ENCODE data around the gene UBASH3A.

Gene UBASH3A

DNA sequence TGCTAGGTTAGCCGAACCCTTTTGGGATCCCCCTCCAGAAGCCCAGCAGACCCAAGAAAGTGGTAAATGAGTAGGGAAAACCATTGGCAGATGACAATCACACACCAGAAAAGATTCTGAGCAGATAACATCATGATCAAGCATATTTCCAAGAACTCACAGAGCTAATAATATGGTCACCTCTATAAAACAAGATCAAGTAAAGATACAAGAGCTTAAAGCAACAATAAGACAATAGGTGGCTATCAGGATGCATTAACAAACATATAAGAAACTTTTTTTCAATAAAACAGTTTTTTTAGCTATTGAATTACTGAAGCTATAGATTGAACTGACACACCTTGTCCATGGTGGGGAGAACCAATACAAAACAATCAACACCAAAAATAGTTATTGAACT, 29.0 kb downstream of the UBASH3A start:
- no peak for DNase-seq

DNA sequence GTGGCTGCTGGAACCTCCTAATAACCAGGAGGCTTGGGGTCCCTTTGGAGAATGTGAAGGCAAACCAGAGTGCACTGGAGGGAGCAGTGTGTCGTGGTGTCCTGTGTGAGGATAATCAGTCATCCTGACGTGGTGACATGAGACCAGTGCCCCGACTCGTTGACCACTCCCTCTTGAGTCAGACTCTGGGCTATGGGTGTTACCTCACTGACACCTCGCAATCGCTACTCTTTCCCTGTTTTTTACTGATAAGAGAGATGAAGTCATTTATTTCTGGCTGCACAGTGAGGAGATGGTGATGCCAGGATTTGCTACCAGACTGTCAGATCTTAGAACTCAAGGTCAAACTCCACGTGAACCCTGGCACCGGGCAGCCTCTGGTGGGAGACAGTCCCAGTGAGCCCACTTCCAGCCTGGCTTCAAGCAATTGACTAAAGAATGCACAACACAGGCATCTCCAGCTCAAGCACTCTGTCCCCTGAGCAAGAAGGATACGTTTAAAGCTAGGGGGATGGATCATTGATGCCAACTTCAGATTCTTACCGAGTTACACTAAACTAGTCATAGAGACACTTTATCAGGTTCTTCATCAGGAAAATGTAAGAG, 30.3 kb downstream of the UBASH3A start:
- DNase-seq: no peak

DNA sequence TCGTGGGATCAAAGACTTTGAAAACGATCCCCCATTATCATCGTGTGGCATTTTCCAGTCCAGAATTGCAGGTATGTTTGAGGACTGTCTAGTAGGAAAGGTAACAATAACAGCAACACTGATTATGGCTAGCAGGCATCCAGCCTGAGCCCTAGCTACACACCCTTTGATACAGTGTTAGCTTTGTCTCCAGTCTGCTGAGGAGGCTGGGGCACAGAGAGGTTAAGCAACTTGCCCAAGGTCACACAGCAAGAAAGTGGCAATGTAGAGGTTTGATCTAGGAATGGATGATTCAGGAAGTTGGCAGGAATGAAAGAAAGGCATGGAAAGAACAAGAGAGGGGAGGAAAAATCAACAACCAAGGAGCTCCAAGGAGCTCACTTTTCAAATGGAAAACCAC, 31.2 kb downstream of the UBASH3A start:
- DNase-seq: no peak

DNA sequence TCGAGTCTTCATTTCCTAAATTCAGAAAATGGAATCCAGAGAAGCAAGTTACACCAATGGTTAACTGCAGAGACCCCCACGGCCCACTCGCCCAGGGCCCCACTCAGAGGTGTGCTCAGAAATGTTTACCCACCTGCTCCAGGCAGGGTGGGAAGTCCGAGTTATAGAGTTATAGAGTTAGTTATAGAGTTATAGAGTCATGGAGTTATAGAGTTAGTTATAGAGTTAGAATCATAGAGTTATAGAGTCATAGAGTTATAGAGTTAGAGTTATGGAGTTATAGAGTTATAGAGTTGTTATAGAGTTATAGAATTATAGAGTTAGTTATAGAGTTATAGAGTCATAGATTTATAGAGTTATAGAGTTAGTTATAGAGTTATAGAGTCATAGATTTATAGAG, 31.7 kb downstream of the UBASH3A start:
- no peak for DNase-seq

DNA sequence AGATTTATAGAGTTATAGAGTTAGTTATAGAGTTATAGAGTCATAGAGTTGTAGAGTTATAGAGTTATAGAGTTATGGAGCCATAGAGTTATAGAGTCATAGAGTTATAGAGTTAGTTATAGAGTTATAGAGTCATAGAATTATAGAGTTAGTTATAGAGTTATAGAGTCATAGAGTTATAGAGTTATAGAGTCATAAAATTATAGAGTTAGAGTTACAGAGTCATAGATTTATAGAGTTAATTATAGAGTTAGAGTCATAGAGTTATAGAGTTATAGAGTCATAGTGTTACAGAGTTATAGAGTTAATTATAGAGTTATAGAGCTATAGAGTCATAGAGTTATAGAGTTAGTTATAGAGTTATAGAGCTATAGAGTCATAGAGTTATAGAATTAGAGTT, 32.1 kb downstream of the UBASH3A start:
- no peak for DNase-seq

DNA sequence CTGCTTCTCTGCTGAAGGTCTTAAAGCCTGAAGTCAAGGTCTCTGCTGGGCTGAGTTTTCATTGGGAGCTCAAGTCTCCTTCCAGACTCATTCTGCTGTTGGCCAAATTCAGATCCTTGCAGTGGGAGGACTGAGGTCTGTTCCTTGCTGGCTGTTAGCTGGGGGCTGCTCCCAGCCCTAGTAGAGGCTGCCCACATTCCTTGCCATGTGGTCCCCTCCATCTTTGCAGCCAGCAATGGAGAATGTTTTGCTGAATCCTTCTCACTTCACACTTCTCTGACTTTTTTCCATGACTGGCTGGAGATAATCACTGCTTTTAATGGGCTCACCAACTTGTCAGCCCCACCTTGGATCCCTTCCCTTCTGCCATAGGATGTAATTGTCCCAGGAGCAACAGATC, 33.2 kb downstream of the UBASH3A start:
- no peak for DNase-seq

DNA sequence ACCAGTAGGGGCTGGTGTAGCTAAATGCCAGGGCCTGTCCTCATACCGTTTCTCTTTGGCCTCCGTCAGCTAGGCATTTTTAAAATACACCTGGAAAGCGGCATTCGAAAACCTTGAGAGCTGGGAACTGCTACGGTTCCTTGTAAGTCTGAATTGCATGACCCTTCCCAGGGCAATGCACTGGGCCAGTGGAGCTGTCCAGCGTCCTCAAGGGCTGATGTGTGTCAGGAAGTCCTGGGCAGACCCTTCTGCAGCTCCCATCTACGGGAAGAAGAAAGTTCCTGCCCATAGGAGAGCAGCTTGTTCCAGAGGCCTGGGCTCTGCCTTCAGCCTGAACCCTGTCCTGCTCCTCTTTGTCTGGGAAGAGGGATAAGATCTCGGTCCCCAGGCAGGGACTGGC, 34.1 kb downstream of the UBASH3A start:
- no peak for DNase-seq

DNA sequence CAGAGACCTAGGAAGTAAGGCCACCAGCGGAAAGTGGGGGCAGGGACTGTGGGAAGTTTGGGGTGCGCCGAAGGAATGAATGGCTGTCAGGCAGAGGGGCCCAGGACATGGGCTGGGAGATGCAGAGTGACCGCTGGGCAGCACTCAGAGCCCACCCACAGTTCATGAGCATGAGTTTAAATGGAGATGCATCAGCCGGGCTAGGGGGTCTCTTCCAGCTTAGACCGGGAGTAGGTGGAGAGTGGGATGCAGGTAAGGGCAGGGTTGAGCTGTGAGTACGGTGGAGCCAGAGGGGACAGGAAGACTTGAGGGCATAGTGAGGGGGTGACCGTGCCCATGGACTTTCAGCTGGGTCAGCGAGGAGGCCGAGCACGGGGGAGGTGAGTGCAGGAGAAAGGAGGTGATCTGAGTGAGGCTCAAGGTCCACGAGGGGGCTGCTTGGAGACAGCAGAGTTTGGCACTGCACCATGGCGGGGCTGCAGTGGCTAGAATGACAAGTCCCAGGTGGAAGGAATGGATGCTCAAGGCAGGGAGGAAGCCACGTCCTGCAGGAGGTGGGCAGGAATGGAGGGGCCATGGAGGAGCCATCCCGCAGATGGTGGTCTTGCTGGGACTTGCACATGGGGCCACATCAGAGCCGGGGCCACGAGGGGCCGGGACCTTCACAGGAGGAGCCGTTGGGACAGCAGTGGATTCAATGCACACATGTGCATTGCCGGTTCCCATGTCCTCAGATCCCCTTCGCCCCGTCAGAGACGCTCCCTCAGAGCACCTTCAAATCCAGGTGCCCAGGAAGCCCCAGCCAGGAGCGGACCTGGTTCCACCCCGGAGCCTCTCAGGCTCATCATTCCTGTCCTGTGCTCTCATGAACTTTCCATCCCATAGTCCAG, 34.9 kb downstream of the UBASH3A start:
- no peak for DNase-seq

DNA sequence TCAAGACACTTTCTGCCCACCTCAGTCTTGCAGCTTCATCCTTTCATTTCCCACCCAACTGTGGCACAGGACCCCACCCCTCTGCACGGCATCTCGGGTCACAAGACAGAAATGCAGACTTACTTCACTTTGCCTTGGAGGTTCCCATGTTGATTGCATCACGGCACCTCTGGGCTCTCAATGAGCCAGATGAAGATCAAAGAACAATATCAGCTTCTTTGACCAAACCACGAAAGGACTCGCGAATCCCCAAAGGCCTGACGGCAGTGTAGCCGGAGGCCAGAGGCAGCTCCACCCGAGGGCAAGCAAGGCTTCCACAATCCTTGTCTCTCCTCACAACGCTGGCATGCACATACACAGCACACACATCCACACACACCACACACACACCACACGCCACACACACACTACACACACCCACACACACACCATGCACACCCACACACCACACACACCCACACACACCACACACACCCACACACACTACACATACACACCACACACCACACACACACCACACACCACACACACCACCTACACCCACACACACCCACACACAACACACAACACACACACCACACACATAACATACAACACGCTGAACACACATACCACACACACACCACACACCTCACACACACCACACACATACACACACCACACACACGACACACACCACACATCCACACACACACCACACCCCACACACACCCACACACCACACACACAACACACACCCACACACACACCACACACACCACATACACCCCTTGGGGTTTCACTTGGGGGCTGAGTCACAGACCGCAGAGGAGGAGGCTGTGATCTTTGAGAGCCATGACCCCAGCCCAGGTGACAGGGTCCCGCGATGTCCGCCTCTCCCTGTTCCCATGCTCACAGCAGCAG, 35.8 kb downstream of the UBASH3A start:
- no peak for DNase-seq

DNA sequence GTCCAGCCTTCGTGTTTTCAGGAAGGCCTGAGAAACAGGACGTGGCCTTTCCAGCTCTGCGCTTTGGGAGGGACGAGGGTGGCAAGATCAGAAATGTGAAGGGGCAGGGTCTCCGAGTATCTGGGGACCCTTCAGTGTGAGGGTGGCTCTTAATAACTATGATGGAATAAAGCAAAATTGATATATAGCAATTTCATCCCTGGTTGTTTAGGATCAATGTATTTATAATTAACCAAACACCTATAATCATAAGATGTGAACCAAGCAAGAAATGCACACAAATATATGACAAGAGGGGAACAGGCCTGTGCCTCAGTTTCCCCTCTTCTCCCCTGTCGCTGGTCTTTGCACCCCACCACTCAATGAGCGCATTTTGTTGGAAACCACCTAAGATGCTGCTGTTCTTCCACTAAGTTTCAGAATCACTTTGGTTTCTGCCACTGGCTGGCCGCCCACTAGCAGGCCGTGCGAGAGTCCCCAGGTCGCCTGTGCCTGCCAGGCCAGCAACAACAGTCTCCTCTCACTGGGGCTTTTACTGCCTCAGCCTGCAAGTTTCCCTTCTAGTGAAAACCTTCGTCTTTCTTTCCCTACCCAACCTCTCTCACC, 36.6 kb downstream of the UBASH3A start:
- DNase-seq: no peak

DNA sequence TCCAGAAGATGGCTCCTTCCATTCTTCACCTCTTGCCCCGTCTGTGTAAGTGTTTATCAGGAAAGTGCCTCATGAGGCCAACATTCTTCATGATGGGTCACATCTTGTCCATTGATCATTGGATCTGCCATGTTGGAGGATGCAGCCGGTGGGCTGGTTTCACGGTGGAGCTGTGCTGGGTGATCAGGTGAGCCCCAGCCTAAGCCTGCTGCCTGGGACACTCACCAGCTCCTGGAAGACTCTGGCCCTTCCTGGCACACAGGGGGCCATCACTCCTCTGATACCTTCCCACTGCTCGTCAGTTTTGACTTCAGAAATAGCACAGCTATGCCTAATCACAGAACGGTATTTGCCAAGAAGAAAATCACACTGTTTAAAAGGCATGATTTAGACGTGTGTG, 38.3 kb downstream of the UBASH3A start:
- DNase-seq: no peak

DNA sequence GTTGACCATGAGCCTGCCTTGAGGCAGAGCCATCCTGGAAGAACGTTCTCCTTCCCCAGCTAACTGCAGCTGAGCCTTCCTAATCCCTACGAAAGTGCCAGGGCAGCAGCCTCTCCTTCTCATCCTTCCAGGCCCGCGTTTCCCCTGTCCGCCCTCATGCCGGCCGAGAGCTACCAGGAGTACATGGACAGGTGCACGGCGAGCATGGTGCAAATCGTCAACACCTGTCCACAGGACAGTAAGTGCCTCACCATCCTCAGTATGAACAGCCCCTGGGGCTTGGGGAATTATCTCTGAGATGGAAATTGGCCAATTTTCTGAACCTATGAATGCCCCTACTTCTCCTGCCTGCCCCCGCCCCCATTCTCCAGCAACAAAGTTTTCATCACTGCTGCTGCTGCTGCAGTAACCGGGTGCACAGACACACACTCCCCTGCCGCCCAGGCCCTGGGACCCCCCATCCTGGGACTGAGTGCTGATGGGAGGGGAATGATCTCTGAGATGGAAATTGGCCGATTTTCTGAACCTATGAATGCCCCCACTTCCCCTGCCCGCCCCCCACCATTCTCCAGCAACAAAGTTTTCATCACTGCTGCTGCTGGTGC, 39.6 kb downstream of the UBASH3A start:
- DNase-seq: no peak

DNA sequence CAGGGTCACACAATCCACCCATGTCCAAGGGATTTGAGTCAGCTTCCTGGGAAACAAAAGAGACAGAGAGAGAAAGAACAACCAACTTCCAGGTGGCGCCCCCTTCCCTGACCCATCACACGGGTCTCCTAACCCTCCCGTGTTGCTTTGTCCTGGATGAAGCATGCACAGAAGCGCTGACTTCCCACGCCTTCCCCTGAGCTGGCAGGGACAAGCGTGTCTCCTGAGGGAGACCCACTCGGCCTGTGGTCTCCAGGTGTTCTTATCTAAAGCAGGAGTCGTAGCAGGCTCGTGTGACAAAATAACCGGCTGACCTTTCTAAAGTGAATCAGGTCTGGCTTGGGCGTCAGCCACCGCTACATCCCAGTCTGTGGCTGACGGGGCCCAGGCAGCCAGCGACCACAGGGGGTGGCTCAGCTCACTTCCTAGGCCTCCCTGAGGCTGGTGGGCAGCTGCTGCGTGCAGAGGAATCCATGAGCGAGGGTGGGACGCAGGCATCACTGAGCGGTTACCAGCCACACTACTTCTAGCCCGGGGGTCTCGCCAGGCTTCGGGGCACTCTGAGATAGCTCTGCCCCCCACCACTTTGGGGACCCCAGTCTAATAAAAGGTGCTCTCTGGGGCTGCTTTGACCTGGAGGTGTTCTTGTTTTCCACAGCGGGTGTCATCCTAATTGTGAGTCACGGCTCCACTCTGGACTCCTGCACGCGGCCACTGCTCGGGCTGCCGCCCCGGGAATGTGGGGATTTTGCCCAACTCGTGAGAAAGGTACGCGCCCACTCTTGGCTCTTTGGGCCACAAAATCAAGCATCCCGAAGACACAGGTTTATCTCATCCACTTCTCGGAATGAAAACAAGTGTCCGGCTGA, 40.4 kb downstream of the UBASH3A start:
- no peak for DNase-seq

DNA sequence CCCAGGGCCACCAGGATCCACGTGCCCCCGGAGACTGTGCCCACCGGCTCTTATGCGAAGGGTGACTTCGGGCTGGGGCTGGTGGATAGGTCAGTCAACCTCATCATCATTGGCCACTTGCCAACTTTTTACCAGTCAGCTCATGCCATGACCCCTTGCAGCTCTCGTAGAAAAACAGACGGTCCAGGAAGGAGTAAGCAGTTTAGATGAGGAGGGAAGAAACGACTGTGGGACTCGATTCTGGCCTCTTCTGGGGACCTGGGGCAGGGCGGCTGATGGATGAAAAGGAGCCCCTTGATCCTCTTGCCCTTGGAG, 41.0 kb downstream of the UBASH3A start:
- DNase-seq: no peak

DNA sequence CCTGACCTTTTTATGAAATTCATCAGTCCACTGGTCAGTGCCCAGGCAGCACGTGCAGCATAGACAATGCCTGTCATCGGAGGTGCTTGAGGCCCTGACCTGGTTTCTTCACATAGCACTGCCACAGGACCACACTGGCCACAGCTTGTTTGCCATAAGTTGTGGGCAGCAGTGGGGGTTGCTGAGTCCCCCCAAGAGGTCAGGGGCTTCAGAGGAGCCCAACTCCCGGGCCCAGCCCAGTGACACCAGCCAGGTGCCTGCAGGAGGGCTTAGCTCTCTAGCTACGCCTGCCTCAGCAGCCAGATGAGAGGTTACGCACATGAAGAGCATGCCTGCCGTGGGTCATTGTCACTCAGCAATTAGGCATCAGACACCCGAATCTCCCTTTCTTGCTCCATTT, 41.6 kb downstream of the UBASH3A start:
- no peak for DNase-seq

DNA sequence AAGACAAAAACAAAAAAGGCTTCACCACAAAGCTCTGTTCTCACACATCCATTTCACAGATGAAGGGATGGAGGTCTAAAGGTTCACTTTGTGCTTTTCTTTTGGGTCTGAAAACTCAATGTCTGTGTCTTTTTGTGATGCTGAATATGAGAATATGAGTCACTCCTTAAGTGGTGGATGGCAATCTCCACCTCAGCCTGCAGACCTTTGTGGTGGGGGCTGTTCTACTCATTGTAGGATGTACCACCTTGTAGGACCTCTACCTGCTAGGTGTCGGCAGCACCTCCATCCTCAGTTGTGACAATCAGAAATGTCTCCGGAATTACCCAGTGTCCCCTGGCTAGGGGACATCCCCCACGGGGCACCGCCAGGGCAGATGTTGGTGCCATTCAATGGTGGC, 42.8 kb downstream of the UBASH3A start:
- no peak for DNase-seq

DNA sequence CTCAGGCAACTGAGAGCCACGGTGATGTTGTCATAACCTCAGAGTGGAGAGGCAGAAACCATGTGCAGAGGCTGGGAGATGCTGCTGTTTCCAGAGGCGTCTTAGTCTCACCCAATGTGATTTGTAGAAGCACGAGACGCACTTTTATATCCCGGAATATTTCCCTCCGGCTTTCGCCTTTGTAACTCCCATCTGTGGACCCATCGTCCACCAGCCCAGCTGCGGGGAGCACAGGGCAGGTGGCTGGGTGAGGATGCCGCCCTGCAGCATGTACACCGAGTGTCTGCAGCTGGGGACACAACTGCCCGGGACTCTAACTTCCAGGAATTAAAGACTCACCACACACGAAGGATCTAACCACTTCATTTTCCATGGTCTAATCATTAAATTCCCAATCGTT, 43.5 kb downstream of the UBASH3A start:
- no peak for DNase-seq

DNA sequence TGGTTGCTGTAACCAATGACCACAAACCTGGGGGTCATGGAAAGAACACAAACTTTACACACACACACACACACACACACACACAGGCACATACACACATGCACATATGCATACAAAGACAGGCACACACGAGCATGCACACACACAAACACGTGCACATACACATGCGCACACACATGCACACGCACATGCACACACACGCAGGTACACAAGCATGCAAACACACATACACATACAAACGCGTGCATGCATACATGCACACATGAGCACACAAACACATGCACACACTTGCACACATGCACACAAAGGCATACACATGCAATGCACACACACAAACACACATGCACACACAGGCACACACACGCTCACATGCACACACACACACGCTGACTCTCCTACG, 44.0 kb downstream of the UBASH3A start:
- no peak for DNase-seq

DNA sequence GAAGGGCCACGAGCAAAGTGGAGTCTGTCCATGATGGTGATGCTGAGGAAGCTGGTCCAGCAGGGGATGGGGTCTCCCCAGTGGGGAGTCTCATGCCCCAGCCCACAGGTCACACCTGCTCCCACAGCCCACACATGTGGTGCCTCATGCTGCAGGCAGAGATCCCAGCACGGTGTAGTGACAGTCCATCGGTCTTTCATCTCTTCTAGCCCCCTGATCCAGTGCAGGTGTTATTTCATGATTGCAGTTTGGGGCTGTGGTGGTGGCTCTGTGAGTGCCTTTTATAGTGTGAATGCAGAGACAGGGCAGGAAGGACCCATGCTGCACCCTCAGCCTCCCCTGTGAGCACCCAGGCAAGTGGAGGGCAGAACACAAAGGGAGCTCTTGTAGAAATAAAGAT, 45.0 kb downstream of the UBASH3A start:
- DNase-seq: no peak

DNA sequence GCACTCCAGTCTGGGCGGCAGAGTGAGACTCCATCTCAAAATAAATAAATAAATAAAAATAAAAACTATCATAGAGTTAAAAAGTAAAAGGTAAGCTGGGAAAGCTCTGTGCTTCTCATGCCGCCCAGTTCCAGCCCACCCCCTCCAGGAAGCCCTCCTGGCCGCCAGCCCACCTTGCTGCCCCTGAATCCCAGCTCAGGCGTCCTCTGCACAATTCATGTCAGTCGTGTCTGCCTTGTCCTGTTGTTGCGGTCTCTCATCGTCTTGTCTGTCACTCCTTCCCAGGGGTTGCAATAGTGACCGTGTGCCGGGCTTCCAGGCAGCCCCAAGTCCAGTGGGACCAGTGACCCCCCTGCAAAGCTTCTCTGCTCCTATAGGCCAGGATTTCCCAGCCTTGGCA, 48.2 kb downstream of the UBASH3A start:
- DNase-seq: no peak

DNA sequence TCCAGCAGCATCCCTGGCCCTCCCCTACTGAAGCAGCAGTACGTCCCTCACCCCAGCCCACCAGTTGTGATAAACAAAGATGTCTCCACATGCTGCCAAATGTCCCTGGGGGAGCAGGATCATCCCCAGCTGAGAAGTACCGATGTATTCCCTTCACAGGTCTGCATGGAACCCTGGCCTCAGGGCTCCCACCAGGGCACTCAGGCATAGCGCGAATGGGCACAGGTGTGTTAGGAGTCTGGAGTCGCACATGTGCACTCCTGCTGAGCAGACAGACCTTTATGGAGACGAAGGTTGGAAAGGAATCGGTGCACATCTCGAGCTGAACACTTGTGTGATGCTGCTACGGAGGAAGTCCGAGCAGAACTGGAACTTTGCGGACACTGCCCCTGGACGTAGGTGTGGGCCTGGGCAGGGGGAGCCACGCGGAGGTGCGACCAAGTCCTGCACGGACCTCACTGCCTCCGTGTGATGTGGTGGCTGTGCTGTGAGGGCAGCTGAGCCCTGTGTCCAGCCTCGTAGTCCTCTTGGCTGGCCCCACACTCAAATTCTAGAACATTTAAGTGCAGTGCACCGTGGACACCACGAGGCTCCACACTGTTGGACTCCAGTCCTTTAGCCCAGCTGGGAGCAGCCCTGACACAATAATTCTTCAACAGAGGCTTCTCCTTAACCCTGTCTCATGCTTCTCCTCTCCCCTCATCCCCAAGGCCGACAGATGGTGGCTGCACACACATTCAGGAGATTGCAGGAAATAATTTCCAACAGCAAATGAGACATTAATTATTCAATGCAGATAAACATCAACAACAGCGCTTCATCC, 48.9 kb downstream of the UBASH3A start:
- DNase-seq: no peak

Measured in NCI-H1105 (cell line).